ENCODE results near the gene ATP5F1D.

DNA sequence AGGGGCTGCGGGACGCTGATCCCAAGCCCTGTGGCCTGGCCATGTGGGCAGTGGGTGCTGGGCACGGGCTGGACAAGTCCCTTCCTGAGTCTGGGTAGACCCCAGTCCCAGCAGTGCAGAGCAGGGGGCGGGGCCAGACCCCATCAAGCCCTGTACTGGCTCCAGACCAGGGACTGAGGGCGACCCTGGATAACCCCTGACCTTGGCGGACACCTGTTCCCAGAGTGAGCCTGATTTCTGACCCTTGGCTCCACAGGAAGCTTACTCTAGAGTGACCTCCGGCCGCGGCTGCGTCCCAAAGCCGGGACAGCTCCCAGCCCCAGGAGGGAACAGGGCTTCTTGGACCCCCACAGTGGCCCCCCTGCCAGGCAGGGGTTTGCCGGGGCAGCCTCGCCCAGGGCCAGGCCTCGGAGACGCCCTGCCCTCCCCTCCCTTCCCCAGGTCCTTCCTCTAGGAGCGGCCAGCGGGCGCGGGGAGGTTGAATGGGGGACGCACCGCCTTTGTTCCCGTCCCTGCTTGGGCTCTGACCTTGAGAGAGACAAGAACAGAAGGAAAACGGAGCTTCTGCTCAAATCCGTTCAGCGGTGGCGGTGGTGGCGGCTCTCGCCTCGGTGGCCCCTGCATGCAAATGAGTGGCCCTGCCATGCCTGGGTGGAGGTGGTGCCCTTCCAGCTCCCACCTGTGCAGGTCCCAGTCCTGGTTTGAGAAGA is 41.8 kb downstream of the ATP5F1D start:
- TF ChIP-seq, protein P1, sequence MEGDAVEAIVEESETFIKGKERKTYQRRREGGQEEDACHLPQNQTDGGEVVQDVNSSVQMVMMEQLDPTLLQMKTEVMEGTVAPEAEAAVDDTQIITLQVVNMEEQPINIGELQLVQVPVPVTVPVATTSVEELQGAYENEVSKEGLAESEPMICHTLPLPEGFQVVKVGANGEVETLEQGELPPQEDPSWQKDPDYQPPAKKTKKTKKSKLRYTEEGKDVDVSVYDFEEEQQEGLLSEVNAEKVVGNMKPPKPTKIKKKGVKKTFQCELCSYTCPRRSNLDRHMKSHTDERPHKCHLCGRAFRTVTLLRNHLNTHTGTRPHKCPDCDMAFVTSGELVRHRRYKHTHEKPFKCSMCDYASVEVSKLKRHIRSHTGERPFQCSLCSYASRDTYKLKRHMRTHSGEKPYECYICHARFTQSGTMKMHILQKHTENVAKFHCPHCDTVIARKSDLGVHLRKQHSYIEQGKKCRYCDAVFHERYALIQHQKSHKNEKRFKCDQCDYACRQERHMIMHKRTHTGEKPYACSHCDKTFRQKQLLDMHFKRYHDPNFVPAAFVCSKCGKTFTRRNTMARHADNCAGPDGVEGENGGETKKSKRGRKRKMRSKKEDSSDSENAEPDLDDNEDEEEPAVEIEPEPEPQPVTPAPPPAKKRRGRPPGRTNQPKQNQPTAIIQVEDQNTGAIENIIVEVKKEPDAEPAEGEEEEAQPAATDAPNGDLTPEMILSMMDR (IDR thresholded peaks at IDR 0.05) = no peak
- no peak for TF ChIP-seq POLR2A (IDR thresholded peaks at IDR 0.05)

All from body of pancreas (tissue), 4 donors.